HS-27A (cell line): ENCODE results near the gene TMED7.

Experiments
- DNase-seq: peaks from one replicate; pipeline ENCODE4 v3.0.0-alpha.2; 2012; ENCODE audit warnings: low read depth, missing footprints

Gene TMED7

DNA sequence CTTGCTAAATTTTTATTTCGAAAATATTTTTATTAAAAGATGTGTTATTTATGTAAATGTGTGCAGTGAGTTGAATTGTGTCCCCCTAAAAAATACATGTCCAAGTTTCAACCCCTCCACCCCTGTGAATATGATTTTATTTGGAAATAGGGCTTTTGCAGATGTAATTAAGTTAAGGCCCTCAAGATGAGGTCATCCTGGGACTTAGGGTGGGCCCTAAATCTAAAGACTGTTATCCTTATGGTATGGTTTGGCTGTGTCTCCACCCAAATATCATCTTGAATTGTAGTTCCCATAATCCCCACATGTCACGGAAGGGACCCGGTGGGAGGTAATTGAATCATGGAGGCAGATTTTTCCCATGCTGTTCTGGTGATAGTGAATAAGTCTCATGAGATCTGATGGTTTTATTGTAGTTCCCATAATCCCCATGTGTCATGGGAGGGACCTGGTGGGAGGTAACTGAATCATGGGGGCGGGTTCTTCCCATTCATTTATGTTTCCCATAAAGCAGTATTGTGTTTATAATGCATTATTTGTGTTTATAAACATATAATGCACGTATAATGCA, 1.5 kb upstream of the TMED7 start:
- DNase-seq = no peak

DNA sequence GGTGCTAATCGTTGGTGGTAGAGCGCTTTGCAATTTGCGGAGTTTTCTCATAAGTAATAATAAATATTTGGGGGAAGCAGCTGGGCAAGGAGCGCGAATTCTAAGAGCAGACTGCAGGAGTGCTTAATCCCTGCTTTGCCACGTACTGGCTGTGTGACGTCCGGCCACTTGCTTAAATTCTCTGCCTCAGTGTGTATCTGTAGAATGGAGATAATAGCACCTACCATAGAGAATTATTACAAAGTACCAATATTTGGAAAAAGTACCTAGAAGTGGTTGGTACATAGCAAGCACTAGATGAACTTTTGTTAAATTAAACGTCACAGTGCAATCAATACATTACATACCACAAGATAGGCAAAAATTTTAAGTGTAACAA, 598 bp upstream of the TMED7 start:
- DNase-seq = no peak

DNA sequence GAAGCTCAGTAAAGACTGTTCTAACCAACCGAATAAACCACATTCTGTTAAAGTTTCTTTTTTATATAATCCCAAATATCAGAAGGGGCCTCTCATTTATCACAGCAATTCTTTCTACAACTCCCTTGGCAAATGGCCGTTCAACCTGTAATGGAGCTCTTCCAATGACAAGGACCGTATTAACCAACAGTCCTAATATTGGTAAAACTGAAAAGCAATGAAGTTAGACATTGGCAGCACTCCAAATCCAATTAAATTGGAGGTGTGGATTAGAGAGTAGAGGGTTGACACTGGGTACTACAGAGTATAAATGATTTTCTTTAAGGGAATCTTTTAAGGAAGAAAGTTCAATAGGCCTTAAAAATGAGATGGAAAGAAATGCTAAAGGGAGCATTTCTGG, 842 bp downstream of the TMED7 start:
- no peak for DNase-seq

DNA sequence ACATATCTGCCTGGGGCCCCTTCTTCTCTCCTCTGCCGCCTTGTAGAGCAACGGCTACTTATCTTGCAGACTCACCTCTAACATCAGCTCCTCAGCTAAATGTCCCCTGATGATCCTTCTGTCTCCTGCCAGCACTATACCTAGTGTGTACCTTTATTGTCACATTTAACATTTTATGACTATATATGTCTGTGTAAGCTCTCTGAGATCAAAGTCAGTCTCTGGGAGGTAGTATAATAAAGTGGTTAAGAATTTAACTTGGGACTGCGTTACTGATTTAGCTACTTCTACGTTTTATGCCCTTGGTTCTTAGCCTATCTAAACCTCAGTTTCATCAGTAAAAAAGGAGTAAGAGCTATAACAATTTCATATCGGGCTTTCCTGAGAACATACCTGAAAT, 2.2 kb downstream of the TMED7 start:
- no peak for DNase-seq

DNA sequence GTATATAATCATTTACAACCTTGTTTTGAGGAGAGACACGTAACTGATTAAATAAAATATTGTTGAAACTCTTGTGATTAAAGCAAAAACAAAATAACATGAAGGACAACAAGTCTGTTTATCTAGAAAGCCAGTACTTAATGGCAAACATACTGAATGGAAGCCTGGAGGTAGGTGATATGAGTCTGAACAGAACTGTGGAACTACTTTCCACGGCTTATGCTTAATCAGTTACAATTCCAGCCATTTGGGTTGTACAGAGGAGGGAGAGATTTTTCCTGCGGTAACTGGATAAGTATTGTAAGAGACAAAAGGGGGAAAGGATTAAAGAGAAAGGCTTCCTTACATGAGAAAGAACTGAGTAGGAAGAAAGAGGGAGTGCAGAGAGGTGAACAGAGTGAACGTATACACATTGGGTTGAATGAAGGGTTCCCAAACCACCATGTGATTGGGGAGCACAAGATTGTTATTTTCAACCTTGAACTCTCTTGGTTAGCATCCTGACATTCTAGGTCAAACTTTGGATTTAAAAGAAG, 4.4 kb downstream of the TMED7 start:
- no peak for DNase-seq

DNA sequence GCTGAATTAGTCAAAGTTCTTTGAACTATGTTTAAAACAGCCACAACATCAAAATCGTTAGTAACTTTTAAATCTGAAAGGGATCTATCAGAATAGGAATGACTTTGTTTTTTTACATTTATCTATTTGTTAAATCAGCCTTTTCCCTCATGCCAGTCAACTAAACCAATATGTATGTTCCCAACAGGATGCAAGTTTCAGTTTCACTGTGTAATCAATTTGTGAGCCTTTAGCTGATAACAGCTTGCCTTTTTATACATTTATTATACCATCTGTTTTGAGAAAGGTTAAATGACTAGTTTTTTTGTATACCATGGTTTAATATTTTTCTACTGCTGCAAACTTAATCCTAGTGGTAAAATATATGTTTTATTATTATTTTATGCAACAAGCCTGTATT, 8.9 kb downstream of the TMED7 start:
- DNase-seq = no peak

DNA sequence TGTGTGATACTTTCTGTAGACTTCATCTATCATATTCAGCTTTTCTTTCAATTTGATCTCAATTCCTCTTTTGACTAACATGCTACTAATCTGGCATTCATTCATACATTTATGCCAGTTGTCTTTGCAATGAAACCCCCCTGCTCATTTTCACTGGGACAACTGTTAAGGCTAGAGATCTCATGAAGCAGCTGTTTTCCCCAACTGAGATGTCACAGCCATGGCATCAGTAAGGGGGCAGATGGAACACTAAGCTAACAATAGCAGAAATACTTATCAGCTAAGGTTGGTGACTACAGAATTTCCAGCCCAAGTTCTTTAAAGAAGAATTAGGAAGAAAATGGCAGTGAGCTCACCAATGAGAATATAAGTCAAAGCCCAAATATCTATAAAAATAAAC, 9.4 kb downstream of the TMED7 start:
- DNase-seq = no peak

DNA sequence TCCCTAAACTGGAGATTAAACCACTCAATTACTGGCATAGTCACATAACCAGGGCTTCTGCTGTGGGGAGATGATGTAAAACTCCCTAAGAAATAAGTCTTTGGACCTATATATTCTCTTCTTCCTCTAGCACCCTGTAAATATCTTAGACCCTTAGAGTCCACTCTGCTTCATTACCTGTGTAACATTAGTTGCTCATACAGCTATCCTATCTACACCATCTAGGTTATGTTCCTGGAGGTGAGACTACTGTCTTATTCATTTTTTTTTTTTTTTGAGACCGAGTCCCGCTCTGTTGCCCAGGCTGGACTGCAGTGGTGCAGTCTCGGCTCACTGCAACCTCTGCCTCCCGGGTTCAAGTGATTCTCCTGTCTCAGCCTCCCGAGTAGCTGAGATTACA, 14.0 kb downstream of the TMED7 start:
- no peak for DNase-seq

DNA sequence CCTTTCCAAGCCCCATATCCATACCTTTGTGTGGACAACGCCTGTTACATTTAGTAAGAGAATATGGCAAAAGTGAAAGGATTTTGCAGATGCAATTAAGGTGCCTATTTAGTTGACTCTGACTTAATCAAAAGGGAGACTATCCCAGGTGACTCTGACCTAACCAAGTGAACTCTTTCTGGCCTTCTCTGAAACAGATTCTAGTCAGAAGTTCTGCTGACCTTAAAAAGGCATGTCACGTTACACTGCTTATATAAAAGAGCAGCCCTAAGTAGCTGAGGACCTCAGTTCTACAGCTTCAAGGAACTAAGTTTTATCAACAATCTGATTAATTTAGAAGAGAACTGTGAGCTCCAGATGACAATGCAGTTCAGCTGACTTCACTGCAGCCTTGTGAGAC, 17.9 kb downstream of the TMED7 start:
- no peak for DNase-seq

DNA sequence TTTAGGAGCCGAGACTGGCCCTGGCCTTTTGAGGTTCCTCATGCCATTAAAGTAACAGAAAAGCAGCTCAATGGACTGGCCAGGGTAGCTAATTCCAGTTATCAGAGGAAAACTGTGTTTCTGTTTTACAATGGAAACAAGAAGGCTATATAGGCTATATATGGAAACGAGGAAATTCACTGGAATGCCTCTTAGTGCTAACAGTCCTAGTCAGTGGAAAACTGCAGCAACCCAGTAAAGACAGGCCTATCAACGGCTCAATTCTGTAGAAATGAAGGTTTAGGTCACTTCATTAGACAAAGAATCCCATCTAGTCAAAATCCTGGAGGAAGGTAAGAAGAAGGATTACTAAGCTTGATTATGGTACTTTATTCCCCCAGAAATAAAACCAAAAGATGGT, 20.4 kb downstream of the TMED7 start:
- DNase-seq = no peak

DNA sequence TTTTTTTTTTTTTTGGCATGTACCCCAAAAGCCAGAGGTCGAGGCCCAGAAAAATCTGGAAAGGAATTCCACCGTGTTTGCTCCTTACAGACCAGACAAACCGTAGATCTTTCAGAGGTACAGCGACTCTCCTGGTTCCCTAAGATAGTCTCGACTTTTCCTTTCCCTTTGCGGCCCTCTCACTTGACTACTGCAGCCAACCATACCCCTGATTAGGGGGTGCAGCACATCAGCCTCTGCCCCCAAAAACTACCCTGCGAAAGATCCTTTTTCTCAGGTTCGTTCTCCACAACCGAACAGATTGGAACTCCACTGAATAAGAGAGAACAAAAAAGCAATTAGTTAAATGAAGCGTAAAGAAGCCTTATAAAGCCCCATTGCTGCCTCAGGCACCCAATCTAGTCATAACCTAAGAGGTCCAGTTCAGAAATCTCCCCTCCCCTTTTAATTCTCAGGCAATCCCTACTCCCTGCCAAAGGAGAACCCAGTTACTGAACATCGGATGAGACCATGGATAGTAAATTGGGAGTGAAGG, 23.2 kb downstream of the TMED7 start:
- no peak for DNase-seq

DNA sequence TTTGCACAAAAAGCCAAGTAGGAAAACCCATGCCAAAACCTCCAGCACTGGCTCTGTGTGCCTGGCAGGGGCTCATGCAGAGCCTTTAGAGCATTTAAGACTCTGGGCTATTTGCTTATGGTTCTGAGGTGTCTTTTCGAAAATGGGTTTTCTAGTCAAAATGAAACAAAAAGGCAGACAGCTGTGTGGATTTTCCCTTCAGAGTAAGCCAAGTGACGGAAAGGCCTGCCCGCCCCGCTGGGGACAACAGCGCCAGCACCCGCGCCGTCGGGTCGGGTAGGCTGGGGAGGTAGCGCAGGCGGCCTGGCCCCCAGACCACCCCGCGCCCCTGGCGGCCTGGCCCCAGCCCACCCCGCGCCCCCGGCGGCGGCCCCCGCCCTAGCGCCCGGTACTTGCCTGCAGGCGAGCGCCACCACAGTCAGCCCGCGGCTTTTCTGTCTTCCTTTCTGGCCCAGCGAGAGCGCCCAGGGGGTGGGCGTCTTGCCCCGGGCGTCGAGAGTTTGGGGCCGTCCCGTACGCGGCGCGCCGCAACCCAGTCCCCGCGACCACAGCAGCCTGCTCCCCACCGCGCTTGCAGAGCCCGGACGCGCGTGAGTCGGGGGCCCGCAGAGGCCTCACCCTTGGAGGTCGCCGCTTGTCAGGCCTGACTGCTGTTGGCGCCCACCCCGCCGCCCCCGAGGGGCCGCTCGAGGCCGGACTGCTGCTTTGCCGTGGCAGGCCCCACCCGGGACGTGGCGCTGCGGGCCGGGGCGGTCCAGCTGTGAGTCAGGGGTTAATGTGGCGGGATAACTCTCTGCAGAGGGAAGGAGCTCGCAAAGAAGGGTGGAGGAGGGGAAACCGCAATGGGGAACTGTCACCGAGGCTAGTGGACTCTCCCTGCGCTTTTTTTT, 23.9 kb downstream of the TMED7 start, which contains the start of gene TICAM2:
Gene TICAM2, minus strand, starts transcription at position 779 of the 890 bp plus-strand sequence. CDS start 21,223 bp downstream, outside the sequence.
- DNase-seq = no peak

DNA sequence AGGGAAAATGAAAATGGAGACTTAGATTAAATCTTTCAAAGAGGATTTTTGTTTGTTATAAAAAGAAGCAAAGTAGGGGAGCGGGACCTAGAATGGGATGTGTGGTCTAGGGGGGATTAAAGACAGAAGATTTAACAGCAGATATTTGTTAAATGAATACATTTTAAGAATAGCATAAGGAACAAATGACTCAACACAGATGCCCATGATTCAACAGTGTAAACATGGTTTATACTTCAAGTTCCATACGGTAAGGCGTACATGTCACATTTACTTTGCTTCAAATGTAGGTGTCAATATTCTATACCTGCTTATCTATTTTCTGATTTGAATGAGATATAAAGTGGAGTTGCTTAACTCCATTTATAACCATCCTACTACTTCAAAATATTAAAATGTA, 25.1 kb downstream of the TMED7 start:
- DNase-seq = no peak

DNA sequence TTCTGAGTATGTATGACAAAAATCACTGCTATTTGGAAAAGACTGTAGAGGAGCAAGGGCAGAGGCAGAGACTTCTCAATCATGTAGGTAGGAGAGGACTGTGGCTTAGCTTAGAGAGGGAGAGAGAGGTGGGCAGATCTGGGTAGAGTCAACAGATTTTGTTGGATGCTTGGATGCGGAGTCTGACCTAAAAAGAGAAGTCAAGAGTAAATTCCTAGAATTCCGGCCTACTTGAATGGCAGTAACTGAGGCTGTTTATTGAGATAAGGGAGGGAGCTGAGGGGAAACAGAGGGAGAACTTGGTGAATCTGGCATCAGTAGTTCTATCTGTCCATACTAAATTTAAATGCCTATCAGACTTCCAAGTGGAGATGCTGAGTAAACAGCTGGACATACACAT, 25.9 kb downstream of the TMED7 start:
- no peak for DNase-seq

DNA sequence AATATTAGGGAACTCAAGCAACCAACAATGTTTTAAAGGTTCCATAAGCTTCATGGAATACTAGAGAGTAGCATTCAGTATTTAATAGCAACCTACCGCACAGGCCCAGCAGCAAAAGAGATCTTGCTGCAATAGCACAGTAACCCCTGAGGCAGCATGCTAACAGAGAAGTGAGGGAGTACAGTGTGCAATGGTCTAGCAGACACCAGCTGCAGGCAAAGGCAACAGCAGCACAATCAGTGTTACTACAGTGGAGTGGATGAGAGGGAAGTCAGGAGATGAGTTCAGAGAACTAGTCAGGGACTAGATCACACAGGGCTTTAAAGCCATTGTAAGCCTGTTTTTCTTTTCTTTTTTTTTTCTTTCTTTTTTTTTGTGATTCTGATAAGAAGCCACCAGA, 26.3 kb downstream of the TMED7 start:
- no peak for DNase-seq

DNA sequence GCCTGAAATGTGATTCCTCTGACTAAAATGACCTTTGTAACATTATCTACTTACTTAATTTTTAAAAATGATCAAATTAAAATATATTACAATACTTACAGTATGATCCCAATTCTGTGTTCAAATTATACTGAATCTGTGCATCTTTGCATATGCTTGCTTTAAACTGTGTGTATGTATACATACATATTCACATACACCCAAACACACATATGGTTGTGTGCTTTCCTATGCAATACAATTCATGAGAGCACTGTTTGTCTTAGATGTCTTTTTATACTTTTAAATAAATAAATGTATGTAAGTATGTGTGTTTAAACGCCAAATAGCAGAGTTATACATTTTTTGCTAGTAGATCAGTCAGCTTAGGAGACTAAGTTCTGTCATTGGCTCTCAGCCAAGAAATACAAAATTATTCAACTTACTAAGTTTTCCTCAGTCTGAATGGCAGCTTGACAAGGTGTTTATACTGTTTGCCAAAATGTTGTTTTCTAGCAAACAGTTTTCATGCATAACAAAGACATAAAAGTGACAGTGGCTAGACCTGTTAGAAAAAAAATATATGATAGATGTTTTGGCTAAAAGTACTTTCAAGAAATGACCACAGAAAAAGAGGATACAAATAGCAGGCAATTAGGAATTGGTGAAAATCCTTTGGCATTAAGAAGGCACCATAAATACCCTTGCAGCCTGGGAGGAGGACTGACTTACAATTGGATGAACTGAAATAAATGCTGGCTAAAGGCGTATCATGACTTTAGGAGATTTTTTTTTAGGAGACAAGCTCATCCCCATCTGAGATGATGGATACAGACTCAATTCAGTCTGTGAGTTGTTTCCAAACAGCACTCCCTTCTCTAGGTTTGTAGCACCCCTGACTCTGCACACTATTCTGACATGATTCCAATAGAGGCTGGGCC, 31.4 kb downstream of the TMED7 start:
- DNase-seq = no peak

DNA sequence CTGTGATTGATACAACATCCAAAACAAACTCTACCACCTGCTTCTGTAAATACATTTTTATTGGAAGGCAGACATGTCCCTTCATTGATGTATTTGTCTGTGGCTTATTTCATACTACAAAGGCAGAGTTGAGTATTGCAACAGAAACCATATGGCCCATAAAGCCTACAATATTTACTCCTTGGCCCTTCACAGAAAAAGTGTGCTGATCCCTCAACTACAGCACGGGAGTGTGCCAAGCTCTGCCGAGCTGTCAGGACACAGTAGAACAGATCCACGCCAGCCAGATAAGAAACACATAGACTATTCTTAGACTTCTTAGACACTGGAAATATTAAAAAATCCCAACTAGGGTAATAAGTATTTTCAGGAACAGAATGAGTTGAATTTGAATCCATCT, 36.8 kb downstream of the TMED7 start:
- DNase-seq = no peak

DNA sequence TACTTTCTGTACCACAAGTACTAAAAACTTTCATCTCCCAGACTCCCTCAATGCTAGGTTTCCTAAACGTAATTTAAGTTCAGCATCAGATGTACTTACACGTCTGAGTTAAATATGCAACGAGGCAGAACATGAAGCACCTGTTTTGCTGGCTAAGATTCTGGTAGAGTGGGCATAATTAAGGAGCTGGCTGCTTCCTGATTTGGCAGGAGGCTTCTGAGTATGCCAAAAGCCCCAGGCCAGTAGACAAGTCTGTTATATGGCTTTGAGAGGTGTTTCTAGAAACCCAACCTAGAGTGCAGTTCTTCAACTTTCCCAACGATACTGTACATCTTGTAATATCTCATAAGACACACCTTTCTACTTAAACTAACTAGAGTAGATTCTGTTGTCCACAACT, 37.2 kb downstream of the TMED7 start:
- no peak for DNase-seq

DNA sequence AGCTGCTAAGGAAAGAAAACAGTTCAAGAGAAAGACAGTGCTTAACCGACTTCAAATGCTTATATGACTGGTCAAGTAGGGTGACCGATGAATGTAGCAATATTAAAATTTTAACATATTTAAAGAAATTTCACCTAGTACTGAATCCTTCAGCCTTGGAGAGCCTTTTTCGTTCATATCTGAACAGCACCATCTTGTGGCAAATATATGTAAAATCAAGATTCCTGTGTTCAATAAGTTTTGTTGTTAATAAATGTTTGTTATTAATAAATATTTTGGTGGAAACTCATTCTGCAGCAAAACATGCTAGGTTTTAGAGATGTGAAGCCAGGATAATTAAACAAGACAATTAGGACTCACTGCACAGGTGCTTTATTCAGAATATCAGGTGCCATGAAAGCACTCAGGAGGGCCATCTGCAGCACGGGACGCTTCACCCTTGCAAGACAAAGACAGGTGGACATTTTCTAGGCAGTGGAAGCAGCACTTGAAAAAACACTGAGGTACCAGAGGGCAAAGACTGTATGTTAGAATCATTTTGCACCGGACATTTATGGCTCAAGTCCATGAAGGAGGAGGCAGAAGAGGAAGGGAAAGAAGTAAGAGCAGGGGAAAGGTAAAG, 39.2 kb downstream of the TMED7 start:
- no peak for DNase-seq

DNA sequence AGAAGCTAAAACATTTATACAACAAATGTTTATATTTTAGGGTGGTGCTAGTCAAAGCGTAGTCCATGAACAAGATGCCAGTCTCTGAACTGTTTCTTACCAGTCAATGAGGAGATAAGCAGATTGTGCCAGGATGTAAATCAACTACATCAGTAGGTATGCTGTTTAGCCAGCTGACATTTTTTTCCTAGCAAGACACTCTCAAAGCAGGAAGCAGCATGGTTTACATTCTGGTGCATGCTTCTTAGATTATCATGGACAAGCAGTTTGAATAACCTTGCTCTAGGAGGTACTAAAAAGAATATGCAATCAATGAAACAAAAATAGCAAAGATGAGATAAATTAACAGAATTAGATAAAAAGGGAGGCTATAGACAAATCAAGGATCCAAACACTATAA, 40.6 kb downstream of the TMED7 start:
- no peak for DNase-seq

DNA sequence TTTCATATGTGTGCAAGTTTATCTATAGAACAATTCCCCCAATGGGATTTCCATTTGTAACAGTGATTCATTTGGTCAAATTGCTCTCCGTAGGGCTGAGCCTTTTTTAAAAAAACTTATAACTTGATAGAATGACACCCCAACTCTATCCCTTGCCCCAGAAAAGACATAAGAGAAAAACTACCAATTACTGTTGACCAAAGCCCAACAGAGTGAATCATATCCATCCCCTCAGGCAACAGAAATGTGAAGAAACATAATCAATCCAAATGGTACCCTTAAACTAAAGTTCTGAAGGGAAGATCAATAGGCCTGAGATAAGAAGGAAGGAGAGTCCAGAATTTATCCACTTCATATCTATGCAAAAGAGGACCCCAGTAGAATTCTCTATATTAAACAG, 41.3 kb downstream of the TMED7 start:
- DNase-seq = no peak

DNA sequence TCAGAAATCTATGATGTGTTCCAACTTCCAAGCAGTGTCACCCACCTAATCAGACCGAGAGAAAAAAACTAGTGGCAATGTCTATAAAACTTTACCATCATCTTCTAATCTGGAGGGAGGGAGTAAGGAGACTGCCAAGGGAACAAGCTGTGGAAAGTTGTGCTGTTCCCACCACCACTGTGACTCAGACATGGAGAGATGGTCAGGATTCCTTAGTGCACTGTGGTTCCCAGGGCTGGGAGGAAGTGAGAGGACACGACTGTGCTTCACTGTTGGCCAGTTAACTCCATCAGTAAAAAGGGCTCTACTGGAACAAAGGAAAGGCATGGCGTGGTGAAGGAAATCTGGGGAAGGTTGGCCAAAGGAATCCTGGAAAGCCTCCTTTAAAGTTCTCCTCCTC, 42.4 kb downstream of the TMED7 start:
- DNase-seq = peak; percentile 59
